K562 treated with DMSO at 1 percent for 12 hours (cell line): Measurements from ENCODE around the gene NDUFB2. TPM values are rescaled to one million over a fixed set of nuclear protein-coding genes. Genes with fewer than 3 reads are reported as not detected.

Source experiments
- total RNA-seq: library from RNA; unstranded; fragments of 300-600 nt; gene quantifications from 2 replicates; pipeline ENCODE4 v1.2.3, GENCODE V29; 2022; ENCODE audit not compliant: insufficient read depth

NDUFB2 gene
- total RNA-seq = 265 and 475 TPM in 2 replicates

GRCh38 chr7:140696680-140697446, at the start of gene NDUFB2:
Gene NDUFB2, plus strand, starts transcription at chr7:140696708. Its CDS starts 37 bp downstream, at chr7:140696745.

GRCh38 chr7:140672382-140673062, 24.0 kb upstream of the NDUFB2 start, which contains the start of gene ADCK2:
Gene ADCK2, plus strand, starts transcription at chr7:140672945. Its CDS starts 386 bp downstream, at chr7:140673331.

Other genes starting within 250 kb of the NDUFB2 start
- 66.9 and 123 TPM in 2 replicates for gene MKRN1, start 217.2 kb upstream of the NDUFB2 start, total RNA-seq
- gene DENND2A, start 55.9 kb upstream of the NDUFB2 start, total RNA-seq = not detected in 2 replicates
- gene ADCK2, start 23.8 kb upstream of the NDUFB2 start, total RNA-seq = 29.9 and 31.8 TPM in 2 replicates
- gene BRAF, start 228.2 kb downstream of the NDUFB2 start, total RNA-seq = 3.7 and 16.8 TPM in 2 replicates